DND-41 (cell line): ENCODE data around the gene AOC1.

Experiments used
- ATAC-seq: fragments of 200-7000 bp; cut with Tn5 transposase; 3 replicates; pipeline ENCODE4 v1.9.1; 2021; ENCODE audit warnings: low read depth; ENCODE audit not compliant: insufficient read depth
- DNase-seq: peaks from one replicate; pipeline ENCODE4 v3.0.0-alpha.2; 2020
- H2AFZ ChIP-seq: 2 replicates; pipeline ENCODE4 v1.6.0; 2012; ENCODE audit warnings: low read depth, low read length
- H3K27ac ChIP-seq: 2 replicates; pipeline ENCODE4 v1.5.1; 2012; ENCODE audit warnings: low read length, inconsistent platforms
- H3K27me3 ChIP-seq: fragments of 200-600 bp; sonication (generic); 2 replicates; pipeline ENCODE4 v1.6.0; 2012; ENCODE audit warnings: low read length, mild to moderate bottlenecking, inconsistent platforms; ENCODE audit not compliant: insufficient read depth, poor library complexity
- H3K36me3 ChIP-seq: 2 replicates; pipeline ENCODE4 v1.5.1; 2012; ENCODE audit warnings: low read length, inconsistent platforms; ENCODE audit not compliant: insufficient read depth
- H3K4me1 ChIP-seq: 2 replicates; pipeline ENCODE4 v1.5.1; 2012; ENCODE audit warnings: mild to moderate bottlenecking, low read length; ENCODE audit not compliant: insufficient read depth
- H3K4me2 ChIP-seq: 2 replicates; pipeline ENCODE4 v1.6.0; 2012; ENCODE audit warnings: mild to moderate bottlenecking, moderate library complexity, low read length, inconsistent platforms; ENCODE audit not compliant: insufficient read depth
- H3K4me3 ChIP-seq, 2 experiments: fragments of 200-600 bp in 1 of 2; shearing (Covaris generic) in 1 of 2; 2 replicates each; pipeline ENCODE4 v1.5.1; 2012 to 2016; ENCODE audit warnings: inconsistent platforms in 2 of 2, low read length in 2 of 2, mild to moderate bottlenecking in 2 of 2, low read depth in 1 of 2, moderate library complexity in 1 of 2
- H3K79me2 ChIP-seq: 2 replicates; pipeline ENCODE4 v1.6.0; 2012; ENCODE audit warnings: low read length, inconsistent platforms; ENCODE audit not compliant: insufficient read depth
- H3K9ac ChIP-seq: 2 replicates; pipeline ENCODE4 v1.6.0; 2012; ENCODE audit warnings: low read depth, mild to moderate bottlenecking, inconsistent platforms, low read length, moderate library complexity
- H3K9me3 ChIP-seq: 2 replicates; pipeline ENCODE4 v1.5.1; 2012; ENCODE audit warnings: low read length, moderate library complexity, mild to moderate bottlenecking, inconsistent platforms; ENCODE audit not compliant: insufficient read depth, severe bottlenecking
- H4K20me1 ChIP-seq: 2 replicates; pipeline ENCODE4 v1.6.0; 2012; ENCODE audit warnings: low read length; ENCODE audit not compliant: insufficient read depth
- EZH2 ChIP-seq: IDR thresholded peaks from 3 replicates; pipeline ENCODE4 v1.6.1; 2012; ENCODE audit warnings: borderline replicate concordance, low read depth, mild to moderate bottlenecking, moderate library complexity, low read length, inconsistent platforms; ENCODE audit not compliant: severe bottlenecking
- TF ChIP-seq, protein P1 (sequence below): IDR thresholded peaks from 2 replicates; pipeline ENCODE4 v1.5.1; 2012; ENCODE audit warnings: borderline replicate concordance, low read length, moderate library complexity, mild to moderate bottlenecking; ENCODE audit not compliant: poor library complexity, severe bottlenecking; ENCODE audit errors: extremely low read depth

AOC1 gene

DNA sequence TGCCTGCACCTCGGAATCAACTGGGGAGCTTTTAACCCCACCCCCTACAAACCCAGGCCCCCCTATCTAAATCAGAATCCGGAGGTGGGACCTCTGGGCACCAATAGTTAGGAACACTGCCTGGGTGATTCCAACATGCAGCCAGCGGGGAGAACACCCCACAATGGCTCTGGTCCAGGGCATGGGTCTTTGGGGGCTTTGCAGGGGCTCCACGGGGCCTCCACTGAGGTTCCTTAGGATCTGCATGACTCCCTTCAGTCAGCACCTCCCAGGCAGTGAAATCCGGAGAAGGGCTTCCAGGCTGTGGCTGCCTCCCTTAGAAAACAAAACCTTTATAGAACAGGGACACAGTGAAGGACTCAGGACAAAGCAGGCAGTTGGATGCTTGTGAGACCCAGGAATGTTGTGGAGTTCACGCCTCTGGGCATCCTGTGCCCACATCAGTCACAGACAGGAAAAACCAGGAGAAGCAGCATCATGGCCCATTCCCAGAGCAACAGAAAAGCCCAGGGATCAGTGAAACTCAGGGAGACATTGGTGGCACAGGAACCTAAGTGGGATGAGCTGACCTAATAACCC lies 16.5 kb upstream of the AOC1 start:
- TF ChIP-seq, protein P1, sequence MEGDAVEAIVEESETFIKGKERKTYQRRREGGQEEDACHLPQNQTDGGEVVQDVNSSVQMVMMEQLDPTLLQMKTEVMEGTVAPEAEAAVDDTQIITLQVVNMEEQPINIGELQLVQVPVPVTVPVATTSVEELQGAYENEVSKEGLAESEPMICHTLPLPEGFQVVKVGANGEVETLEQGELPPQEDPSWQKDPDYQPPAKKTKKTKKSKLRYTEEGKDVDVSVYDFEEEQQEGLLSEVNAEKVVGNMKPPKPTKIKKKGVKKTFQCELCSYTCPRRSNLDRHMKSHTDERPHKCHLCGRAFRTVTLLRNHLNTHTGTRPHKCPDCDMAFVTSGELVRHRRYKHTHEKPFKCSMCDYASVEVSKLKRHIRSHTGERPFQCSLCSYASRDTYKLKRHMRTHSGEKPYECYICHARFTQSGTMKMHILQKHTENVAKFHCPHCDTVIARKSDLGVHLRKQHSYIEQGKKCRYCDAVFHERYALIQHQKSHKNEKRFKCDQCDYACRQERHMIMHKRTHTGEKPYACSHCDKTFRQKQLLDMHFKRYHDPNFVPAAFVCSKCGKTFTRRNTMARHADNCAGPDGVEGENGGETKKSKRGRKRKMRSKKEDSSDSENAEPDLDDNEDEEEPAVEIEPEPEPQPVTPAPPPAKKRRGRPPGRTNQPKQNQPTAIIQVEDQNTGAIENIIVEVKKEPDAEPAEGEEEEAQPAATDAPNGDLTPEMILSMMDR, result no peak
- TF ChIP-seq EZH2, result no peak
- Histone ChIP-seq H3K79me2 (no peaks in the 10 kb centered on the region), H3K4me1 (no peaks in the 10 kb centered on the region), H2AFZ (no peak overlapping the region), H3K4me3 (no peak overlapping the region), H3K4me2 (no peak overlapping the region), H3K9ac (no peak overlapping the region), H3K27me3 (peaks cover 8% of the 10 kb centered on the region), H3K27ac (no peak overlapping the region), H3K36me3 (no peaks in the 10 kb centered on the region), H4K20me1 (no peaks in the 10 kb centered on the region), H3K9me3 (no peaks in the 10 kb centered on the region)
- DNase-seq, result no peak
- ATAC-seq, result no peak

DNA sequence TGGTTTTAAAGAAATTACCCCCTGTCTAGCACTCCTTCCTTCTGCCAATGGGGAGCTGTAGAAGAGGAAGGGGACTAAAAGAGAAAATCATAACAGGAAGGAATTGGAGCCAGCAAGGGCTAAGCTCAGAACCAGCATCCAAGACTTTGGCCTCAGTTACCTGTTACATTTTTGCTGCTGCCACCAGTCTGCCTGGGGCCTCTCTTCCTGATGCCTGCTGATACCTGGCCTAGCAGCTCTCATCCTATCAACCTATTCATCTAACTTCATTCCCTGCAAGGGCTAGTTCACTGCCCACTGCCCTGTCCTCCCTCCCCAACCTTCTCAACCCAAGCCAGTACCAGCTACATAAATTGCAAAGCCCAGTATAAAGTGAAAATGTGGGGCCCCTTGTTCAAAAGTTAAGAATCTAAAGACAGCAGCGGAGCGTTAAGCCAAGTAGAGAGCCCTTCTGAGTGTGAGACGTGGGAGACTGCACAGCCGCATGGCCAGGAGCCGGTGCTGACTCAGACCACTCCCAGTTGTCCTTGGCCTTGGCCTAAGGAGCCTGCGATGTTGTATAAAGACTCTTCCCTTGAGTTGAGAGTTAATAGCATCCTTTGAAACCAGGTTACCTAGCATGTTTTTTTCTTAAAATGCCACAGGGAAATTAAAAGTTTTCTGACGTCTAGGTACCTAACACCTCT lies 13.2 kb upstream of the AOC1 start:
- H3K4me1 ChIP-seq, result no peaks in the 10 kb centered on the region
- H3K27ac ChIP-seq, result no peak overlapping the region
- TF ChIP-seq EZH2, result no peak
- TF ChIP-seq, protein P1, result no peak
- no peak overlapping the region for H3K4me2 ChIP-seq
- ATAC-seq (no peak), DNase-seq (no peak)
- no peak overlapping the region for H3K4me3 ChIP-seq
- no peaks in the 10 kb centered on the region for H3K36me3 ChIP-seq
- H3K79me2 ChIP-seq, result no peaks in the 10 kb centered on the region
- no peak overlapping the region for H3K9ac ChIP-seq
- H3K9me3 ChIP-seq, result no peaks in the 10 kb centered on the region
- H4K20me1 ChIP-seq, result no peaks in the 10 kb centered on the region
- H3K27me3 ChIP-seq, result peaks cover 14% of the 10 kb centered on the region
- no peak overlapping the region for H2AFZ ChIP-seq

DNA sequence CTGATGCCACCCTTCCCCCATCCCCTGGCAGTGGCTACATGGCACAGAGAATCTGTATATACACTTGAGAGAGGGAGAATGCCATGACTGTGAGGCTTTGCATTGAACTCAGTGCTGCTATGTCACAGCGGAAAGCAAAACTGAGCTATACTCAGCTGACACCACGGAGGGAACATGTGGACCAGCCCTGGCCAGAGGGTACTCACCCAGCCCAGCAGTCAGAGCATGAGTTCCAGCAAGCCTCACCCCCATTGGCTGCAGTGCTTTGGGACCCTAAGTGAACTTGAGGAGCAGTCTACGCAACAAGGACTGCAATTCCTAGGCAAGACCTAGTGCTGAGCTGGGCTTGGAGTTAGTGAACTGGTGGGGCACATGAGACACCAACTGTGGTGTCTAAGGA lies 10.3 kb upstream of the AOC1 start:
- Histone ChIP-seq H3K79me2 (no peaks in the 10 kb centered on the region), H3K9ac (no peak overlapping the region), H4K20me1 (no peaks in the 10 kb centered on the region), H3K4me1 (no peaks in the 10 kb centered on the region), H3K27ac (no peak overlapping the region), H3K4me3 (no peak overlapping the region), H2AFZ (no peak overlapping the region), H3K4me2 (no peak overlapping the region), H3K9me3 (no peaks in the 10 kb centered on the region), H3K27me3 (peaks cover 25% of the 10 kb centered on the region), H3K36me3 (no peaks in the 10 kb centered on the region)
- no peak for DNase-seq
- TF ChIP-seq, protein P1, result no peak
- TF ChIP-seq EZH2, result no peak
- ATAC-seq, result no peak

DNA sequence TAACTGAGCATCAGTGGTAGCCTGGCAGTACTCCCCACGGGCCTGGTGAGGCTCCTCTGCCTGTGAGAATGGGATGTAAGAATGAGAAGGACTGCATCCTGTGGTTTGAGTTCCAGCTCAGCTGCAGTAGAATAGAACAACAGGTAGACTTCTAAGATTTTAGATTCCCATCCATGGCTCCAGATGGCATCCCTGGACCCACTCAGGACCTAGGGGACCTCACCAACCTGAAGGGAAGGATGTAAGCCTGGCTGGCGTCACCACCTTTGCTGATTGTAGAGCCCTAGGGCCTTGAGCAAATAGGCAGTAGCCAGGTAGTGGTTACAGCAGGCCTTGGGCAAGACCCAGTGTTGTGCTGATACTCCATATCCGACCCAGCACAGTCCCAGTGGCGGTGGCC lies 9.6 kb upstream of the AOC1 start:
- Histone ChIP-seq H3K4me2 (no peak overlapping the region), H3K9ac (no peak overlapping the region), H3K9me3 (no peaks in the 10 kb centered on the region), H3K36me3 (no peaks in the 10 kb centered on the region), H3K27me3 (peaks cover 26% of the 10 kb centered on the region), H3K79me2 (no peaks in the 10 kb centered on the region), H3K4me3 (no peak overlapping the region), H2AFZ (no peak overlapping the region), H4K20me1 (no peaks in the 10 kb centered on the region), H3K27ac (no peak overlapping the region), H3K4me1 (no peaks in the 10 kb centered on the region)
- ATAC-seq (no peak), DNase-seq (no peak)
- TF ChIP-seq, protein P1, result no peak
- TF ChIP-seq EZH2, result no peak
